Left lobe of liver (tissue), 2 donors: ENCODE results near the gene POU6F1. TPM values are rescaled to one million over a fixed set of nuclear protein-coding genes. Genes with fewer than 3 reads are reported as not detected.
"Not testable (repeated sequence)": the region's sequence is repeated elsewhere in the genome, so short reads cannot be mapped to it uniquely, and the experiment has no call there.

Experiments used
- ATAC-seq: fragments of 200-7000 bp; cut with Tn5 transposase; one replicate; pipeline ENCODE4 v1.9.1; 2020; ENCODE audit warnings: mild to moderate bottlenecking, moderate library complexity
- DNase-seq: peaks from one replicate; pipeline ENCODE4 v3.0.0-alpha.2; 2020; ENCODE audit warnings: low spot score
- total RNA-seq: library from RNA; stranded (reverse); gene quantifications from one replicate; pipeline ENCODE4 v1.2.1, GENCODE V29; 2021
- donor health status: DM: no; HTN: no; CAD: no; lungs with moderate emphysema.
- donor health status: DM: no; HTN: yes; CAD: no.

POU6F1 gene, protein sequence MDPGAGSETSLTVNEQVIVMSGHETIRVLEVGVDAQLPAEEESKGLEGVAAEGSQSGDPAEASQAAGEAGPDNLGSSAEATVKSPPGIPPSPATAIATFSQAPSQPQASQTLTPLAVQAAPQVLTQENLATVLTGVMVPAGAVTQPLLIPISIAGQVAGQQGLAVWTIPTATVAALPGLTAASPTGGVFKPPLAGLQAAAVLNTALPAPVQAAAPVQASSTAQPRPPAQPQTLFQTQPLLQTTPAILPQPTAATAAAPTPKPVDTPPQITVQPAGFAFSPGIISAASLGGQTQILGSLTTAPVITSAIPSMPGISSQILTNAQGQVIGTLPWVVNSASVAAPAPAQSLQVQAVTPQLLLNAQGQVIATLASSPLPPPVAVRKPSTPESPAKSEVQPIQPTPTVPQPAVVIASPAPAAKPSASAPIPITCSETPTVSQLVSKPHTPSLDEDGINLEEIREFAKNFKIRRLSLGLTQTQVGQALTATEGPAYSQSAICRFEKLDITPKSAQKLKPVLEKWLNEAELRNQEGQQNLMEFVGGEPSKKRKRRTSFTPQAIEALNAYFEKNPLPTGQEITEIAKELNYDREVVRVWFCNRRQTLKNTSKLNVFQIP
- total RNA-seq: 7.3 TPM

DNA sequence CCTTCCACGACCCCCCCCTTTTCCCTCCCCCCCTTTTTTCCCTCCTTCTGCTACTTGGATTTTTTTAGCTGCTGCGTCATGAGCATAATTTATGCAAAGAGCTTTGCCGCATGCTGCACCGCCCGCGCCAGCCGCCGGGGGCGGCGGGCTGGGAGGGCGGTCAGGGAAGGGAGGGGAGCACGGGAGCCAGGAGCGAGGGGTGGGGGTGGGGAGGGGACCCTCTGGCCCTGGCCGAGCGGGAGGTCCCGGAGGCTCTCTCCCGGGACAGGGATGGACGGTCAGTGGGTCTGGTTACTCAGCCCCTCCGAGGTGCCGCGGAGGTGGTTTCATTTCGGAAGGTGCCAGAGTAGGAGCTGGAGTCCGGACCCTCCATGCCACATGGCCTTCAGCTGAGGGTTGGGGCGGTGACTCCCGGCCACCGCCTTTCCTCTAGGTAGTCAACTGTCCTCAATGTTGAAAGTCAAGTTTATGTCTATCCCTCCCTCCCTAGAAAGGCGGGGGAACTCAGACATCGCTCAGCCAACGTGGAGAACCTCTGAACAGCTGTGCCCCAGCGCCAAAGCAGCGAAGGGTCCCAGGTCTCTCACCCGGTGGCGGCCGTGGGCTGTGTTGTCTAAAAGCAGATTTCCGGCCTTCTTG is at the start of gene POU6F1:
TSS of gene POU6F1 (minus strand) at position 95 of the 639 bp plus-strand sequence. CDS start 11,226 bp downstream, outside the sequence.
- peak; percentile 68 for DNase-seq

DNA sequence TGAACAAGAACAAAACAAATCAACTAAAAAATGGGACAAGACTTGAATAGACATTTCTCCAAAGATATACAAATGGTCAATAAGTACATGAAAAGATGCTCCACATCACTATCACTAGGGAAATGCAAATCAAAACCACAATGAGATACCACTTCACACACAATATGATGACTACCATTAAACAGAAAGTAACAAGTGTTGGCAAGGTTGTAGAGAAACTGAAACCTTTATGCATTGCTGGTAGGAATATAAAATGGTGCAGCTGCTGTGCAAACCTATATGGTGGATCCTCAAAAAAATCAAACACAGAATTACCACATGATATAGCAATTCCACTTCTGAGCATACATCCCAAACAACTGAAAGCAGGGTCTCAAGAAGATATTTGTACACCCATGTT is 47.2 kb upstream of the POU6F1 start:
- no peak for ATAC-seq
- no peak for DNase-seq

More for the DNA sequence above, at the start of gene POU6F1:
- peak; percentile 80 for ATAC-seq

GRCh38 chr12:51264297-51264696 is 46.4 kb upstream of the POU6F1 start:
- ATAC-seq: no peak

GRCh38 chr12:51263341-51263740 is 45.5 kb upstream of the POU6F1 start:
- no peak for ATAC-seq
- no peak for DNase-seq

More at GRCh38 chr12:51264297-51264696, 46.4 kb upstream of the POU6F1 start:
- no peak for DNase-seq

GRCh38 chr12:51262758-51263177 is 44.9 kb upstream of the POU6F1 start:
- DNase-seq: peak; percentile 49
- ATAC-seq: peak; percentile 85

- not testable (repeated sequence) for ATAC-seq, DNase-seq
These were observed 41.7 kb upstream of the POU6F1 start for GRCh38 chr12:51259600-51259999.

DNA sequence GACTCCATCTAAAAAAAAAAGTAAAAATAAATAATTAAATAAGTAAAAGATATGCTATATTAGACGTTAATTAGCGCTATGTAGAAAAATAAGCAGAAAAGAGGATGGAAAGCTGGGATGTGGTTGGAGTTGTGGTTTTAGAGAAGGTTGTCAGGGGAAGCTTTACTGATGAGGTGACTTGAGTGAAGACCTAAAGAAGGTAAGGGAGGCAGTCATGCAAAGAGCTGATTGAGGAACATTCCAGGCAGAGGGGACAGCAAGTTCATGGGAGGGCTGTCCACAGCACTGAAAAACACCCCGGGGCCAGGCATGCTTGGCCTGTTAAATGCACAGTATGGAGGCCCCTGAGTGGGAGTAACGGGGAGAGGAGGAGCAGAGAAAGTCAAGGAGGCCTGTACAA is 36.7 kb upstream of the POU6F1 start:
- ATAC-seq (no peak), DNase-seq (no peak)

- no peak for ATAC-seq
- DNase-seq: no peak
These were observed 35.4 kb upstream of the POU6F1 start for GRCh38 chr12:51253276-51253675.

- DNase-seq (no peak), ATAC-seq (no peak)
These were observed 29.8 kb upstream of the POU6F1 start for GRCh38 chr12:51247523-51248206.

GRCh38 chr12:51246254-51246853 is 28.5 kb upstream of the POU6F1 start:
- ATAC-seq (peak; percentile 74), DNase-seq (no peak)

GRCh38 chr12:51245476-51246253 is 27.8 kb upstream of the POU6F1 start:
- DNase-seq: no peak
- ATAC-seq: no peak

DNA sequence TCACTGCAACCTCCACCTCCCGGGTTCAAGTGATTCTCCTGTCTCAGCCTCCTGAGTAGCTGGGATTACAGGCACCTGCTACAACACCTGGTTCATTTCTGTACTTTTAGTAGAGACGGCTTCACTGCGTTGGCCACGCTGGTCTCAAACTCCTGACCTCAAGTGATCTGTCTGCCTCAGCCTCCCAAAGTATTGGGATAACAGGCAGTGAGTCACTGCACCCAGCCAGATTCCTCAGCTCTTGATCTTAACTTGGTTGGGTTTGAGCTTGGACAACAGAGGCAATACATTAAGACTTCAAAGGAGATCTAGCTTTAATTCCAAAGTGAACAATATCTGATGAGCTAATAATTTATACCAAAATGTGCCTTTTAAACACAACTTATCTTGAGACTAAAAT is 26.4 kb upstream of the POU6F1 start:
- DNase-seq: no peak
- ATAC-seq: no peak

DNA sequence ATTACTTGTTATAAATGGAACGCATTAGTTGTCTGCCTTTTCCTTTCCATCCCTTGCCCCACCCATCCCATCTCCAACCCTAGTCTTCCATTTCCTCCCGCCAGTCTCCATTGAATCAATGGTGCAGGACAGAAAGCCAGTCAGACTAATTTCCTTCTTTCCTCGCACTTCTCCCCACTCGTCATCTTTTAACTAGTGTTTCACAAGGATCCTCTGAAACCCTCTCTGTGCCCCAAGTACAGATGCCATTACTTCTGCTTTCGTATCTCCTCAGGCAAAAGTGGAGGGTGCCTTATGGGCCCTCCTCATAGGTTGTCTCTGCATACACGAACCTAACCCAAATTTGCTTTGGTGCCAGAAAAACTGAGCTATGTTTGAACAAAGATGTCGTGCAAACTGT is 25.0 kb upstream of the POU6F1 start:
- DNase-seq (no peak), ATAC-seq (no peak)

DNA sequence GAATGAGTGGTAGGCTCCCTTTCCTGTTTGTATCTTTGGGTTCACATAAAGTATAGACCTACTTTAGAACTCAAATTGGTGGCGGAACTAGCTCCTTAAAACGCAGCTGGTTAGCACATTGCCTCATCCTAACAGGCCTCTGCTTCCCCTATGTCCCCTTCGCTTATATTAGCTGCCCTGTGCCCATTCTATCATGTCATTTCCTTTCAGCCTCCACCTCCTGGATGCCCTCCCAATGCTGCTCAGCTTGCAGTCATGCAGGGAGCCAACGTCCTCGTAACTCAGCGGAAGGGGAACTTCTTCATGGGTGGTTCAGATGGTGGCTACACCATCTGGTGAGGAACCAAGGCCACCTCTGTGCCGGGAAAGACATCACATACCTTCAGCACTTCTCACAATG is 24.3 kb upstream of the POU6F1 start:
- DNase-seq (no peak), ATAC-seq (no peak)

GRCh38 chr12:51240971-51241370 is 23.1 kb upstream of the POU6F1 start:
- DNase-seq (no peak), ATAC-seq (no peak)

- DNase-seq: peak; percentile 98
- peak; percentile 96 for ATAC-seq
These were observed 20.9 kb upstream of the POU6F1 start, which contains the start of gene DAZAP2 for GRCh38 chr12:51238510-51239334. Gene DAZAP2 (plus strand): TSS chr12:51238826. CDS start chr12:51238908, 82 bp downstream.

- DNase-seq (peak; percentile 62), ATAC-seq (peak; percentile 51)
These were observed 20.2 kb upstream of the POU6F1 start for GRCh38 chr12:51238037-51238509.

- ATAC-seq: no peak
- DNase-seq: no peak
These were observed 16.7 kb upstream of the POU6F1 start for GRCh38 chr12:51234530-51234929.

DNA sequence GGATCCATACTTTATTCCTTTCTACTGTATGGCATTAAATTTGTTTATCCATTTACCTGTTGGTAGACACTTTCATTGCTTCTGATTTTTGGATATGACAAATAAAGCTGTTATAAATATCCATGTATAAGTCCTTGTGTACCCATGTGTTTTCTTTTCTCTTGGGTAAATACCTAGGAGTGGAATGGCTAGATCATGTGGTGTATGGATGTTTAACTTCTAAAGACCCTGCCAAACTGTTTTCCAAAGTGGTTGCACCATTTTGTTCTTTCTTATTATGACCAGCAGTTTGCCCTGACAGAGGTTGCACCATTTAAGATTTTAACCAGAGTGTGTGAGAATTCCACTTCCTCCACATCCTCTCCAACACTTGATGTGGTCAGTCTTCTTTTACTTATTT is 14.8 kb upstream of the POU6F1 start:
- ATAC-seq (no peak), DNase-seq (no peak)
